GM19397 (cell line): ENCODE measurements around the gene HS6ST3.
"Not testable (repeated sequence)": the region's sequence is repeated elsewhere in the genome, so short reads cannot be mapped to it uniquely, and the experiment has no call there.

Source experiments
- ATAC-seq: cut with Tn5 transposase; IDR thresholded peaks from one replicate; pipeline ENCODE4 v1.9.1; 2021; ENCODE audit warnings: mild to moderate bottlenecking, moderate library complexity; ENCODE audit not compliant: unreplicated experiment

HS6ST3 gene

DNA sequence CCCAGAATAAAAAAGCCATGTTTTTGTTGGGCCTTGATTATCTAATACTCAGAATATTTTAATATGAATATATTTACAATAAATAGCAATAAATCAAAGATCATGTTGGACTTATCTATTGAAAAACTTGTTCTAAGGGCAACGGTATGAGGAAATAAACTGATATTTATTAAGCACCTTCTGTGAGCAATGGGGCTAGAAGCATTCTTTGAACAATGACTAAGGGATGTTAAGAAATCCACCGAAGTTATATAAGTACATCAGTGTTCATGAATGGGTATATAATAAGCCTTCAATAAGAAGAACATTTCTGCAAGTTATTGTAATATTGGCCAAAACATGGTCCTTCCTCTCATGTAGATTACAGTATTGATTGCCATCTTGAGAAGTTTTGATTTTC is 682.5 kb downstream of the HS6ST3 start:
- ATAC-seq: no peak

DNA sequence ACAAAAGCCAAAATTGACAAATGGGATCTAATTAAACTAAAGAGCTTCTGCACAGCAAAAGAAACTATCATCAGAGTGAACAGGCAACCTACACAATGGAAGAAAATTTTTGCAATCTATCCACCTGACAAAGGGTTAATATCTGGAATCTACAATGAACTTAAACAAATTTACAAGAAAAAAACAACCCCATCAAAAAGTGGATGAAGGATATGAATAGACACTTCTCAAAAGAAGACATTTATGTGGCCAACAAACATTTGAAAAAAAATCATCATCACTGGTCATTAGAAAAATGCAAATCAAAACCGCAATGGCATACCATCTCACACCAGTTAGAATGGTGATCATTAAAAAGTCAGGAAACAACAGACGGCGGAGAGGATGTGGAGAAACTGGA is 688.4 kb downstream of the HS6ST3 start:
- ATAC-seq: not testable (repeated sequence)

DNA sequence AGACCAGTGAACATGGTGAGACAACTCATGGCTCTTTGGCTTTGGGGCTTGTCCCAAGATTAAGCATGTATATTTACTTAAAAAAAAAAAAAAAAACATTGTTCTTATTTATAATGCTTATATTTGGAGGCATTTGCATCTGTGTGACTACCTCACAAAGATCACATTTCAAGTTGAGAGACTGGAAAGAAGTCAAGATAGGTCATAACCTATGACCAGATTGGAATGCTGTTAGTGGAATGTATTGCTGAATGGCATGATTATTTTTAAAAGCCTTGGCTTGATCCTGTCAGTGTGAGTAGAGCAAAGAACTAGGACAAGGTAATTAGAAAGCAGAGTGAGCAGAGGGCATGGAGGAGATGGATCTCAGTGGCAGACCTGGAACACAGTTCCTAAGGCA is 689.8 kb downstream of the HS6ST3 start:
- ATAC-seq: no peak

DNA sequence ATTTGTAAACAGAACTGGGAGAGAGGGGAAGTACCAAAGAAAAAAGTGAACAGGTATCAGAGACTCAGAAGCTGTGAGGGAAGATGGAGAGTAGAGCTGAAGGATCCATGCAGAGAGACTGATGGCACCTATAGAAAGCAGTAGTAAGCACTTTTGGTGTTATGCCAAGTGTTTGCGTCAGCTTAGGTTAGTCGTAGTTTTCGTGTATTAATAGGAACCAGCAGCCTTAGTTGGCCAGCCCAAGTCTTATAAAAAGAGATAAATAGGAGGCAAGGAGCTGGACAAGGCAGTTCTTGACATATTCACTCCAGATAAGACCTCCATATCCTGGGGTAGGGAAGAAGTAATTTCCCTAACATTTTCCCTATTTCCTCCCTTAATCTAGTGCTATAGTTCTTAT is 690.2 kb downstream of the HS6ST3 start:
- no peak for ATAC-seq

DNA sequence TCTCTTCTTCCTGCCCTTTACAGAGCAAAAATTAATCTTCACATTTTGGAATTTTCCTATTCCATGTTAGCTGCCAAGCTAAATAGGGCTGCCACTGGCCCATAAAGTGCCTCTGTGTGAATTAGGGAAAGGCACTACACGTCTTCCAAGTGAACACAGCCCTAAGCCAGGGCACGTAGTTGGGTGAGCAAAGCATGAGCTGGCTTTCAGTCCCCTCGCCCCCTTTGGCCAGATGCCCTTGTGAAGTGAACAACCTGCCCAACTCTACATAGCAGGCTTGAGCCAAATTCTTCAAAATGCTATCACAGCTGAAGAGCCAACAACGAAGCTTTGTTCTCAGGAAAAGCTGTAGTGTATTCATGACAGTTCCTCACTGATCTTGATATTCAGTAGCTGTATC is 691.2 kb downstream of the HS6ST3 start:
- no peak for ATAC-seq

DNA sequence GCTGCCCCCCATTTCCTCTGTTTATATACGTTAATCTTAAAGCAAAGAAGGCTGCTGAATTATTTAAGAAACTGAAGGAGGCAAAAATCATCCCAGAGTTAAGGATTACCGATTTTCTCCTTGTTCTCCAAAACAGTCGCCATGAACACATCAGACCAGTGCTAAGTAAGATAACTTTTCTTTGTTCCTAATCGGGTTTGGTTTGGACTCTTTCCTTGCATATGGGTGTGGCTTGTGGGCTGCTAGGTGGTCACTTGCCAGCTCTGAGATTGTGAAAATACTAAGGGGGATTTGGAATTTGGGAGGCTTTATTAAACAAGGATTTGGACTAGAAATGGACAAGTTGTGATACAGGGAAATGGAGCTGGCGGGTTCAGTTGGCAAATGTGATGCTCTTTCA is 692.3 kb downstream of the HS6ST3 start:
- no peak for ATAC-seq

DNA sequence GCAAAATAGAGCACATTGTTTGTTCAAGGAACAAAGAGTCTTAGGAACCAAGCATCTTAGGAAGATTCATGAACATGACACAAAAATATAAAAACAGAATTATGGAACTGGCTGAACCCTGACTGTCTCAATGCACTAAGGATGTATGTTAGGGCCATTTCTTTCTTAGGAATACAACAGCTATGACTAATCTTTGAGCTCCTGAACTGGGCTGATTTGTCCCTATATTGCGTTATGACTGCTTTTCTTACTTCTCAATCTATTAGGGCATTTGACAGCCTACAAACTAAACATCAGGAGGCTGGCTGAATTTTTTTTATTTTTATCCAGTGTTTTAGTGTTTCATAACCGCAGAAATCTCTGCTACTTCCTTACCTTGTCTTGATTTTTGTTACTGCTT is 693.1 kb downstream of the HS6ST3 start:
- no peak for ATAC-seq

DNA sequence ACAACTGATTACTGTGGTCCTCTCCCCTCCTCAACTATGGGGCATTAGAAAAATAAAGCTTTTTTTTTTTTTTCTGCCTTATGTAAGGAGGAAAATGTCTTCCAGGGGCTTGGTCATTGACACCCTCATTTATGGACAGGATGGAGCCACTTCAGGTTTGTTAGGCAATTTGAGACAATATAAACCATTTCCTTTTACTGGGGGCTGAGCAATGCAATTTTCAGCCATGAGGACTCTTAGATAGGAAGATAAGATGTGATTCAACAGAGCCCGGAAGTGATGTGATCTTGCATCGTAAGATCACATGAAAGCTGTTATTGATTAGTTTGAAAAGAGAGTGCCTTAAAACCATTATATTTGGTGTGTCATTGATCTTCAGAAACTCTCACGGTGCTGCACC is 693.6 kb downstream of the HS6ST3 start:
- ATAC-seq: no peak

DNA sequence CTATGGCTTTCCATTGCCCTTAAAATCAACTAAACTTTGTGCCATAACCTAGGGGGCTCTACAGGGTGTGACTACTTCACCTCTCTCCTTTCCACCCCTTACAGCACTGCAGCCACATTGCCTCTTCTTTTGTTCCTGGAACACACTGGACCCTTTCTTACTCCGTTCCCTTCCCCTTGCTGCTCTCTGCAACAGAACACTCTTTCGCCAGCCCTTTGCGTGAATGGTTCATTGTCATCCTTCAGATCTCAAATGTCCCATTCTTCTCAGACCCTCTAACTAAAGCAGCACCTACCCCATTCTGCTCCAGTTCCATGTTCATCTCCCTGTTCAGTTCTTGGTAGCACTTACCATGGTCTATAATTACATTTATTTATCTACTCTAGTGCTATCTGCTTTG is 696.1 kb downstream of the HS6ST3 start:
- ATAC-seq: no peak

DNA sequence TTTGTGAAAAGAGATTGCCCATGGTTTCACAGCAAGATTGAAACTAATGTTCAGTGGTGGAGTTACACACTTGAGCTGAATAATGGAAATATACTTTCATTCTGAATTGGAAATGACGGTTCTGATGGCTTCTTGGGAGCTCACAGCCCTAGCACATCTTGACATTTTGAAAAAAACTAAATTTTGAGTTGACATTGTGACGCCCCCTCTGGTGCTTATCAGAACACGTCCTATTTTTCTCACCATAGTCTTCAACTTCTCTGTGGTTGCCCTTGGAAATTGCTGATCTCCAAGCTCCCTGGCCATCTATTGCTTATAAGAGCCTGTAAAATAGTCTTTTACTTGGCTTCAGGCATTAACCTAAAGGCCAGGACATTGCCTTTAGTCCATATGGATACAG is 702.3 kb downstream of the HS6ST3 start:
- no peak for ATAC-seq

DNA sequence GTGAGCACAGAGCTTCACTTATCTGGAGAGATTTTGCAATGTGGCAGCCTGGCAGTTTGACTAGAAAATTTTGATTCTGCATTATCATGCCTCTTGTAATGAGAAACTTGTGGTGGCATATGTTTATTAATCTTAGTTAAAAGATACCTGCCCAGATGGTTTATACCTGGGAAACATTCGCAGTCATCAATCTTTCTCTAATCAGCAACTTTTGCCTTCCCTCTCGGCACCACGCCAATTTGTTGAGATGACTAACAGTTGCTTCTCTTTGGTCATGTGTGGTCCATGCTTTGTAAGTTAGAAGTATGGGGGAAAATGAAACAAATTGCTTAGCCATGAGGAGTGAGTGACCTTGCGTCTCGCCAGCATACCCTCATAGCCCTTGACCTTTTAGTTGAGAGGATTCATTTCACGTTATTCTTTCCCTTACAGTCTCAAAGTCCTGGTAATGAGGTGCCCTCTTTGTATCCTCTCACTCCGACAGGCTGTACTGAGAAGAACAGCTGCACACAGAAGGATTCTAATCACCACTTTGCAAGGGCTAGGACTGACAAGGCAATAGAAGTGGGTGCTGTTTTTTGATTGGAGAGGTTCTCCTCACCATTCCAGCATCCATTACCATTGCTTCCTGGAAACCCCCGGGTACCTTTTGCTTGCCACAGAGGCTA is 703.0 kb downstream of the HS6ST3 start:
- ATAC-seq: no peak

DNA sequence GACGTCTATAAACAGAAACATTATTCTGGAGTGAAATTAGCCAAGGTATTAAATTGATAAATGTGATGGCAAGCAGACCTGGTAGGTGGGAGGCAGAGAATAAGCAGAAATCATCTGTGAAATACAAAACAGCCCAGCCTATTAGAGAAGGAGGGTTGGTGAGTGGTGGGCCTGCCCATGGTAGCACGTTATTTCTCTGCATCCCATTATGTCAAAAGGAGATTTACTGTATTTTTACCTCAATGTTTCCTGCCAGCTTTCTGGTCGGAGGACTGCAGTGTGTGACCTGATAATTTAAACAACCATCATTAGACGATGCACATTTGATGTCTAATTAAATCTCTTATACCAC is 703.5 kb downstream of the HS6ST3 start:
- no peak for ATAC-seq

DNA sequence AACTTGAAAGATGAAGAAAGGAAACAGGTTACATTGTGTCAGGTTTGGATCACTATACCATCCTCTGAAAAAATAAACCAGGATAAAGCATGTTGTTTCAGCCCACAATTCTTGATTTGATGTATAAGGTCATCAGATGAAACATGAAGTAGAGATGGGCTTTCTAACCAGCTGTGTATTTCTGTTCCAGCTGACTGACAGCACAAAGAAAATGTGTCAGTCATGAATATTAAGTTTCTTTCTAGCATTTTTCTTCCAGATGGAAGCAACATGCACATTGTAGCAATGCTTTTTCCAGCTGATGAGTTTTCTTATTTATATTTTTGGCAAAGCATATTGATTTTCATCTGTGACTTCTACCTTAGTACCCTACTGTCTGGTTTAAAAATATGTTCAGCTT is 704.8 kb downstream of the HS6ST3 start:
- ATAC-seq: no peak

DNA sequence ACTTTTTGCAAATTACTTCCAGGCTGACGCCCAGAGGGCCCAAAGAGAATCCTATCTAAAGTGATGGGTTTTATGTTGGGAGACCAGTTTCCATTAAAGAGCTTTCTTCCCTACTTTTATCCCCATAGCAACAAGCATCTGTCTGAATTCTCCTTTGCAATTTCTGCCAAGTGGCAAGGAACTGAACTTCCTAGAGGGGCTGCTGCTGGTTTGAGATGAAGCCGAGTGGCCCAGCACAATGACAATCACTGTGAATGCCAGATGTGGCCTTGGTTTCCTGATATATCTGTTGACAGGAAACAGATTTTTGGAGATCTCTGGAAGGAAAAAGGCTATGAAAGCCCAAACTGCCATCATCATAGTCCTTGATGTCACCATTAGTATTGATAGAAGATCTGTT is 705.8 kb downstream of the HS6ST3 start:
- ATAC-seq: no peak

DNA sequence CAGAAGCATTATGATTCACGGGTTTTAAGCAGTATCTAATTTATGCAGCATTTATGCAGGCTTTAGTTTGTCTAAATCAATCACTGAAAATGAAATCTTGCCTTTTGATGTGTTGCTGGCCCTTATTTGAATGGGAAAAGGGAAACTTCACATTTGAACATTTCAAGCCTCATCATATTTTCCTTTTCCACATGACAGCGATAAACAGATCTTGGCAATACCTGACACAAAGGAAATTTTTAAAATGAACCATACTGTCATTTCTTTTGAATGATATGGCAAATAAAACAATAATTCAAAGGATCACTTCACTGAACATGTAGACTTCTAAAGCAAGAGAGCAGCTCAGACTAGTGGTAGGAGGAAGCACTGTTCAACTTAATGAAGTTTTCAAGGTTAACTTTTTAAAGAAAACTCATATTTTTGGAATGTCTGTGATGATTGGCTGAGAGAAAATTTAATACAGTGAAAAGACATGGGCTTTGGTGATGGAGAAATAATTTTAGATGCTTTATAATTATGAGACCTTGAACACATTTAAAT is 706.3 kb downstream of the HS6ST3 start:
- no peak for ATAC-seq

DNA sequence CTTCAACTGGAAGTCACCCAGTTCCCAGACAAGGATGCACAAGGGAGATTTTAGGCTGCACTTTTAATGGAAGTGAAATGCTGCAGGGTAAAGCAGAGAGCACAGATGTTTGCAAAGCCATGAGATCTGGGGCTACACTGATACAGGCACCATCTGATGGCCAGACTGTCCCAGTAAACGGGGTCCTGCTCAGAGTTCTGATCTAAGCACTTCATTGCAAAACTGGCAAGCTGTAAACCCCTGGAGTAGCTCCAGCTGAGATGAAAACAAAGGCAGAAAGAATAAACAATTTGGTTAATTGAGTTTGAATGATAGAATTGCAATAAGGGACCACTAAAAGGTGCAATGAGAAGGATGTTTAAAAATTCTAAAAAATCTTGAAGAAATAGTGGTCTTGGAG is 707.2 kb downstream of the HS6ST3 start:
- ATAC-seq: no peak

DNA sequence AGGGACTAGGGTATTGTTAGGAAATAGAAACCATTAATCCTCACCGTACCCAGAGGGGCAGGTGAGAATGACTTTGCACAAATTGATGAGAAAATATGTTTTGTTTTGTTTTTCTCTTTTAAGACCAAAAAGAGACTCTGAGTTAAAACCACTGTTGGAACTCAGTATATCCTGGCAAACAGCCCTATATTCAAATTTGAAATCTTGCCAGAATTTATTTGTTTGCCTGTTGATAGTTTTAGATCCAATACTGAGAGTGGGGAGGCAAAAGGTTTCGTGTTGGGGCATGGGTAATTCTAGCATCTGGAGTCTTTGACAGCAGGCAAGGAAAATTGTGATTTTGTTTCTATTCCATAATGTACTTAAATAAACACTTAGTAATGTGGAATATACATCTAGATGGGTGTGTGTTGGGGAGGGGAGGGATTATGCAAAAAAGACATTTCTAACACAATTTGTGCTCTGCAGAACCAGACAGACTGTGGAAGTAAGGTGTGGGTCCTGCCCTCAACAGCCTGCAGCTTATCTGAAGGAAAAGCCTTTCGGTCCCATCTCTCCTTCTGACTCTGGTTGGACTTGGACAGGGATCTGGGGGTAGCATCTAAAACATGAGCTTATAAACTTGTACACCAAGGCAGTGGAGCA is 713.7 kb downstream of the HS6ST3 start:
- ATAC-seq: no peak

DNA sequence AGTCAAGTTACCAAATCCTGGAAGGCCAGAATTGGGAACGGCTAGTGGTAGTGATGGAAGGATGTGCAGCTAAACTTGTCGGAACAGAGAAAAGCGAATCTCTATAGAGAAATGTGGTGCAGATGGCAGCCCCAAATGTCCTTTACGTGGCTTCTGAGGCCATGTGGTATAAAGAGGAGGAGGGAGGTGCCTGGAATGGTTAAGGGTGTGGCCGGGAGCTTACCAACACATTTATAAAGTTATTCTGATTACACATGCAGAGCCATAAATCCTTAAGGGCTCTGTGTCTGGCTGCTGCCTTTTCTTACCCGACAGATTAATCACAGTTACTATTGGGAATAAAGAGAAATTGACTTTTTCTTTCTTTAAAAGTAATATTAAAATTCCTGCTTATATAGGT is 714.3 kb downstream of the HS6ST3 start:
- no peak for ATAC-seq

DNA sequence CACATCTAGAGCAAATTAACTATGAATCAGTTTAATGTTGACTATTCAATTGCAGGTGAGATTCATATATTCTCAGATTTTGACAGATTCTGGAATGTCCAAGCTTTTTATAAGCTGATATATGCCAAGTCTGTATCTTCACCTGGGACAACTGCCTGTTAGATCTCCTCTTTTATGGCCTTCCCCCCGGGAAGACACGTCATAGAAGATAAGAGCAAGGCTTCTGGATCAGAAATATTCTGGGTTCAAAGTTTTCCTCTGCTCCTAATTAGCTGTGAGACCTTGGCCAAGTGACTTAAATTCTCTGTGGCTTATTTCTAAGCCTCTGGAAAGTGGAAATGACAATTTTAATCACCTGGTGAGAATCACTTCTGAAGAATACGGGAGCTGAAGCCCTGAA is 716.8 kb downstream of the HS6ST3 start:
- ATAC-seq: no peak

DNA sequence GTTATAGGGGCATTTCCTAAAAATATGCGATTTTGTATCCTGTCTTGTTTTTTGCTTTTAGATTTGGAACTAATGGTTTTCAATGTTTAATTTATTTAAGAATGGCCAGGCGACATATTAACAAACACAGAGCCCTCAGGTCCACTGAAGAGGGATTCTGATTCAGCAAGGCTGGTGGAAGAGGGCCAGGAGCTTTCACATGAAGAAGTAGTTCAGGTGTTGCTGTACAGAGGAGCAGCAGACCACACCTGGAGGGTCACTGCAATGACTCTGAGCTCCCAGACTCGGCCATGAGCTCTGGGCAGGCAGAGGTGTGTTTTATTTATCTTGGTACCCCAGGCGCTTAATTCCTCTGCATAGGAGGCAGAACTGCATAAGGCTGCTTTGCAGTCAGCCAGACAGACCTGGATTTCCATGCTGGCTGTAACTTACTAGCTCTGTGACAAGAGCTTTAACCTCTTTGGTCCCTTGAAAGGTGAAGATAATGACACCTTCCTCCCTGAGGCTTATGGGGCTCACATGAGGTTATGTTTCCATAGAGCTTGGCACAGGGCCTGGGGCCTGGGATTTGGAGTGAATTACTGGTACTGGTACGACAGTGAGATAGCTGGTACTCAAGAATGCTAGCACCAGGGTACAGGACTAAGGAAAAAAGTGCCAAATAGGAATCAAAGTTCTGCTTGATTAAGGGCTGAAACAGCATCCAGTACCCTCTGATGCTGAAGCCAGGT is 719.6 kb downstream of the HS6ST3 start:
- no peak for ATAC-seq

DNA sequence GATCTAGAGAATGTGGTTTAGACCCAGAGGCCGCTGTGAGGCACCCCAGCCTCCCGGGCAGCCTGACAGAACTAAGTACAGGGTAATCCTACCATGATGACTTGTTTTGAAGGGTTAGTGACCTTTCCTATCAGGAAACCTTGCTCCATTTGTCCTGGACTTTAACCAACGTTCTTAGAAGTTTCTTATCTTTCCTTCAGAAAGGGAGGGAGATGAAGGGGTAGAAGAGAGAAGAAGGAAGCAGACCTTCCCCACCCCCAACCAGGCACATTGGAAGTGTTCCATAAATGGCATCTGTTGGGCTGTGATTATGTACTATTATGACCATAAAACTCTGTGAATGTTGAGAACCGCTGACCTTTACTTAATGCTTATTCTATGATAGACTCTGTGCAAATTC is 720.2 kb downstream of the HS6ST3 start:
- ATAC-seq: no peak

DNA sequence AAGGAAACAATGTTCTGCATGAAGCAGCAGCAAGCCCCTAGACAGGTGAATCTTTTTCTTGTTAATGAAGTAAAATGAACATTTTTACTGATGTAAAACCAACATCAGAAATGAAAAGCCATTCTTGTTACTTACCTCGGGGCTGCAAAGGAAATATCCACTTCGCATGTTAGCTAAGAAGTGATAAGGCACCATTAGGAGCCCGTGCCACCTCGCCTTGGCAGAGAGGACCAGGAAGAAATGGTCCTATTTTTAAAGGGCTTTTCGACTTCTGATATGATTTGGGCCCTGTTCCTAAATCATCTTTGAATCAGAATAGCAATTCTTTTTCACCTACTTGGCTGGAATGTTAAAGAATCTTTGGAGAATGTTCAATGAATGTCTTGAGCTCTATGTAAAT is 721.1 kb downstream of the HS6ST3 start:
- no peak for ATAC-seq
